IMR-90 (cell line): ENCODE measurements around the gene MKS1. TPM values are rescaled to one million over a fixed set of nuclear protein-coding genes. Genes with fewer than 3 reads are reported as not detected.

Experiments used
- ATAC-seq: fragments of 200-7000 bp; cut with Tn5 transposase; 2 replicates; pipeline ENCODE4 v1.9.1; 2020; ENCODE audit warnings: low read depth, mild to moderate bottlenecking, moderate library complexity
- BruUV-seq: library from RNA; stranded (reverse); fragments of 400-500 nt; replicated peaks from 2 replicates; lab custom pipeline; 2021; lab: Mats Ljungman, UMichigan
- CTCF ChIA-PET: fragments of 300-600 bp; formaldehyde crosslinking; extraction: SDS; loops from one replicate; lab custom pipeline; 2021; ENCODE audit warnings: antibody characterized with exemption; lab: Yijun Ruan, JAX
- POLR2A ChIA-PET: fragments of 300-600 bp; sonication (Branson Sonifier 250); formaldehyde crosslinking; loops from one replicate; lab custom pipeline; 2022; ENCODE audit warnings: antibody characterized with exemption; ENCODE audit not compliant: unreplicated experiment; lab: Charles Lee
- DNase-seq: peaks from one replicate; pipeline ENCODE4 v3.0.0; 2013
- H2AFZ ChIP-seq: replicated peaks from 2 replicates; pipeline ENCODE3; 2013; ENCODE audit warnings: low read length, mild to moderate bottlenecking; ENCODE audit not compliant: poor library complexity
- H2AK5ac ChIP-seq: 2 replicates; pipeline ENCODE4 v1.6.1; 2013; ENCODE audit warnings: low read depth, low read length, inconsistent platforms
- H2AK9ac ChIP-seq: replicated peaks from 2 replicates; pipeline ENCODE3; 2013; ENCODE audit warnings: mild to moderate bottlenecking, low read depth, low read length, moderate library complexity; ENCODE audit not compliant: poor library complexity
- H2BK120ac ChIP-seq: 2 replicates; pipeline ENCODE4 v1.6.1; 2013; ENCODE audit warnings: low read depth, low read length, inconsistent platforms
- H2BK15ac ChIP-seq: 3 replicates; pipeline ENCODE4 v1.6.1; 2013; ENCODE audit warnings: low read depth, low read length, inconsistent platforms
- H2BK20ac ChIP-seq: 2 replicates; pipeline ENCODE4 v1.6.1; 2013; ENCODE audit warnings: low read depth, mild to moderate bottlenecking, inconsistent platforms, low read length, moderate library complexity
- H2BK5ac ChIP-seq: 2 replicates; pipeline ENCODE4 v1.6.1; 2013; ENCODE audit warnings: mild to moderate bottlenecking, low read depth, low read length, inconsistent platforms; ENCODE audit not compliant: poor library complexity, severe bottlenecking
- H3K14ac ChIP-seq: replicated peaks from 2 replicates; pipeline ENCODE4 v1.6.1; 2013; ENCODE audit warnings: low read depth, low read length, inconsistent platforms
- H3K18ac ChIP-seq: 2 replicates; pipeline ENCODE4 v1.6.1; 2013; ENCODE audit warnings: low read depth, low read length, control low read depth
- H3K23ac ChIP-seq: 2 replicates; pipeline ENCODE4 v1.6.1; 2013; ENCODE audit warnings: low read depth, low read length, inconsistent platforms
- H3K27ac ChIP-seq: 2 replicates; pipeline ENCODE4 v1.5.1; 2013; ENCODE audit warnings: mild to moderate bottlenecking, control low read depth, low read length; ENCODE audit not compliant: insufficient read depth
- H3K27me3 ChIP-seq: 2 replicates; pipeline ENCODE4 v1.6.1; 2013; ENCODE audit warnings: low read length; ENCODE audit not compliant: control insufficient read depth, insufficient read depth
- H3K36me3 ChIP-seq: 2 replicates; pipeline ENCODE4 v1.6.1; 2013; ENCODE audit warnings: low read length, mixed read lengths; ENCODE audit not compliant: control insufficient read depth, insufficient read depth
- H3K4ac ChIP-seq: 2 replicates; pipeline ENCODE4 v1.6.1; 2013; ENCODE audit warnings: low read depth, low read length, inconsistent platforms
- H3K4me1 ChIP-seq: 2 replicates; pipeline ENCODE4 v1.6.1; 2013; ENCODE audit warnings: low read length, mixed read lengths; ENCODE audit not compliant: control insufficient read depth, insufficient read depth
- H3K4me2 ChIP-seq: 2 replicates; pipeline ENCODE4 v1.6.1; 2013; ENCODE audit warnings: low read depth, mild to moderate bottlenecking, control low read depth, low read length, moderate library complexity
- H3K4me3 ChIP-seq: 2 replicates; pipeline ENCODE4 v1.5.1; 2013; ENCODE audit warnings: low read depth, mild to moderate bottlenecking, control low read depth, low read length, moderate library complexity; ENCODE audit not compliant: insufficient read depth
- H3K56ac ChIP-seq: 2 replicates; pipeline ENCODE4 v1.6.1; 2013; ENCODE audit warnings: low read length, inconsistent platforms; ENCODE audit not compliant: insufficient read depth; ENCODE audit errors: extremely low read depth
- H3K79me1 ChIP-seq, 2 experiments: 2 replicates each; pipeline ENCODE4 v1.6.1; 2013; ENCODE audit warnings: low read length in 2 of 2, inconsistent platforms in 1 of 2, low read depth in 1 of 2
- H3K9ac ChIP-seq: 2 replicates; pipeline ENCODE4 v1.6.1; 2013; ENCODE audit warnings: low read depth, low read length, control low read depth
- H3K9me1 ChIP-seq: 2 replicates; pipeline ENCODE4 v1.6.1; 2013; ENCODE audit warnings: low read length, inconsistent platforms; ENCODE audit not compliant: insufficient read depth
- H3K9me3 ChIP-seq: 2 replicates; pipeline ENCODE4 v1.6.1; 2013; ENCODE audit warnings: low read length; ENCODE audit not compliant: control insufficient read depth, insufficient read depth
- H4K20me1 ChIP-seq: 2 replicates; pipeline ENCODE4 v1.6.1; 2013; ENCODE audit warnings: low read length, inconsistent platforms; ENCODE audit not compliant: insufficient read depth
- H4K5ac ChIP-seq: 2 replicates; pipeline ENCODE4 v1.6.1; 2013; ENCODE audit warnings: mild to moderate bottlenecking, low read depth, low read length, control low read depth
- H4K8ac ChIP-seq, 2 experiments: 2 replicates each; pipeline ENCODE4 v1.6.1; 2013; ENCODE audit warnings: low read depth in 2 of 2, low read length in 2 of 2, control low read depth in 1 of 2, inconsistent platforms in 1 of 2
- H4K91ac ChIP-seq: 2 replicates; pipeline ENCODE4 v1.6.1; 2013; ENCODE audit warnings: low read depth, low read length, inconsistent platforms; ENCODE audit not compliant: insufficient read depth
- CEBPB ChIP-seq: IDR thresholded peaks from 2 replicates; pipeline ENCODE4 v1.6.1; 2012; ENCODE audit warnings: low read depth, low read length, improper control_type of control experiment
- RAD21 ChIP-seq: IDR thresholded peaks from 2 replicates; pipeline ENCODE4 v1.6.1; 2012; ENCODE audit warnings: low read length, improper control_type of control experiment
- WGBS, 2 experiments: methylation state at CpG; one replicate each; pipeline versions ENCODE4 v1.1.5 to v1.1.7; 2013; ENCODE audit warnings: missing lambda C conversion rate in 2 of 2; ENCODE audit not compliant: insufficient read length in 1 of 2; ENCODE audit errors: extremely low coverage in 2 of 2; 5-methylcytosine and 5-hydroxymethylcytosine counted together
- dilution Hi-C: fragments of 300-500 bp; cut with HindIII; formaldehyde crosslinking; loops from one replicate; pipeline ENCODE4 v1.14.3; 2018; ENCODE audit warnings: low sequenced_read_pairs; ENCODE audit not compliant: unreplicated experiment
- in situ Hi-C: fragments of 300-500 bp; cut with MboI; formaldehyde crosslinking; loops from 3 replicates; pipeline ENCODE4 v1.14.3; 2019; ENCODE audit warnings: low sequenced_read_pairs, inconsistent platforms, mixed read lengths
- intact Hi-C: fragments of 100-400 bp; cut with micrococcal nuclease; formaldehyde crosslinking; loops from 2 replicates; pipeline ENCODE4 v1.10.0; 2022
- polyA plus RNA-seq, 3 experiments: library from polyadenylated mRNA; depleted of rRNA; stranded (reverse); fragments of >200 nt; gene quantifications; 2 replicates each; pipeline ENCODE4 v1.2.3, GENCODE V29; 2012; ENCODE audit warnings: low replicate concordance in 1 of 3
- total RNA-seq: library from RNA; depleted of rRNA; stranded (reverse); fragments of >200 nt; gene quantifications from 2 replicates; pipeline ENCODE4 v1.2.3, GENCODE V29; 2012
- TF ChIP-seq, protein P1 (sequence below): fragments of 150-350 bp; IDR thresholded peaks from 2 replicates; pipeline ENCODE4 v1.6.1; 2016; ENCODE audit warnings: low read depth, mild to moderate bottlenecking, low read length, moderate library complexity, borderline replicate concordance

The MKS1 gene
- total and polyA plus RNA-seq, 2 of the 4 experiments (the other 2 are of a cell fraction) = 11.5 to 13.2 TPM

DNA sequence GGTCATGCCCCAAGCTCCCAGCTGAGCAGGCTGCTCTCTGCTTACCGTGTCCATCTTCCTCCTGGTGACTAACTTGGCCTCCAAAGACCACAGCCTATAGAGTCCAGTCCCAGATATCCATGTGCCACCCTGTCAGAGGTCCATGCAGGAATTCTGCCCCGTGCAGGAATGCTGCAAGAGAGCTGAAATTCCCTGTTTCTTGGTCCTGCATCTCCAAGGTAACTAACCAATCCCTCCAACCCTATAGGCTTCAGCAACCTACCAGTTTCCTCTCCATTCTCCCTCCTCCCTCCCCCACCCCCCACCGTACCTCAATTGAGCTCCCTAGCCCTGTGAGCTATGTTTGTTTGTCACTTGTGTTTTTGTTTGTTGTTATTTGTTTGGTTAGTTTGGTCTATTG is 9.6 kb upstream of the MKS1 start:
- Histone ChIP-seq H4K8ac (no peak overlapping the region), H2BK120ac (no peak overlapping the region), H4K91ac (no peak overlapping the region), H3K36me3 (no peaks in the 10 kb centered on the region), H3K4me2 (no peak overlapping the region), H4K5ac (no peak overlapping the region), H3K9me3 (no peaks in the 10 kb centered on the region), H3K79me1 (no peaks in the 10 kb centered on the region), H3K9ac (no peak overlapping the region), H2AK9ac (no peak overlapping the region), H3K27me3 (no peaks in the 10 kb centered on the region; the same call in 1 of the 2 replicates), H3K27ac (no peak overlapping the region), H2BK15ac (no peak overlapping the region), H3K4me3 (no peak overlapping the region), H2BK5ac (no peak overlapping the region), H3K4ac (no peak overlapping the region), H3K18ac (no peak overlapping the region), H4K20me1 (no peaks in the 10 kb centered on the region), H2AK5ac (no peak overlapping the region), H3K56ac (no peak overlapping the region), H3K14ac (no peak overlapping the region), H3K9me1 (no peaks in the 10 kb centered on the region), H2BK20ac (no peak overlapping the region), H2AFZ (no peak overlapping the region), H3K23ac (no peak overlapping the region), H3K4me1 (no peaks in the 10 kb centered on the region)
- no peak for DNase-seq
- 17% methylated on average over 1 of the region's 3 CpGs; no CpG with 5 or more reads in 1 of the 2 experiments for WGBS, 2 experiments
- intact Hi-C loops = no loop called here
- ChIA-PET CTCF (interaction anchor here (1.0 kb wide), 1 partner anchor 21 kb away, joined by 4 read pairs; no protein-coding TSS in a partner anchor), POLR2A (no interaction called here)
- dilution Hi-C loops = no loop called here
- in situ Hi-C loops = no loop called here
- ATAC-seq = no peak
- BruUV-seq = no TSS peak
- TF ChIP-seq, protein P1, sequence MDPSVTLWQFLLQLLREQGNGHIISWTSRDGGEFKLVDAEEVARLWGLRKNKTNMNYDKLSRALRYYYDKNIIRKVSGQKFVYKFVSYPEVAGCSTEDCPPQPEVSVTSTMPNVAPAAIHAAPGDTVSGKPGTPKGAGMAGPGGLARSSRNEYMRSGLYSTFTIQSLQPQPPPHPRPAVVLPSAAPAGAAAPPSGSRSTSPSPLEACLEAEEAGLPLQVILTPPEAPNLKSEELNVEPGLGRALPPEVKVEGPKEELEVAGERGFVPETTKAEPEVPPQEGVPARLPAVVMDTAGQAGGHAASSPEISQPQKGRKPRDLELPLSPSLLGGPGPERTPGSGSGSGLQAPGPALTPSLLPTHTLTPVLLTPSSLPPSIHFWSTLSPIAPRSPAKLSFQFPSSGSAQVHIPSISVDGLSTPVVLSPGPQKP = no peak
- TF ChIP-seq CEBPB (no peak), RAD21 (no peak)
